Right forelimb (tissue), 1 donor: ENCODE data around the gene COX8A.
A peak's percentile ranks its signal among the peaks of the same experiment; 100 is the strongest.

Experiments used
- DNase-seq: peaks from one replicate; pipeline ENCODE4 v3.0.0-alpha.2; 2018

The COX8A gene

DNA sequence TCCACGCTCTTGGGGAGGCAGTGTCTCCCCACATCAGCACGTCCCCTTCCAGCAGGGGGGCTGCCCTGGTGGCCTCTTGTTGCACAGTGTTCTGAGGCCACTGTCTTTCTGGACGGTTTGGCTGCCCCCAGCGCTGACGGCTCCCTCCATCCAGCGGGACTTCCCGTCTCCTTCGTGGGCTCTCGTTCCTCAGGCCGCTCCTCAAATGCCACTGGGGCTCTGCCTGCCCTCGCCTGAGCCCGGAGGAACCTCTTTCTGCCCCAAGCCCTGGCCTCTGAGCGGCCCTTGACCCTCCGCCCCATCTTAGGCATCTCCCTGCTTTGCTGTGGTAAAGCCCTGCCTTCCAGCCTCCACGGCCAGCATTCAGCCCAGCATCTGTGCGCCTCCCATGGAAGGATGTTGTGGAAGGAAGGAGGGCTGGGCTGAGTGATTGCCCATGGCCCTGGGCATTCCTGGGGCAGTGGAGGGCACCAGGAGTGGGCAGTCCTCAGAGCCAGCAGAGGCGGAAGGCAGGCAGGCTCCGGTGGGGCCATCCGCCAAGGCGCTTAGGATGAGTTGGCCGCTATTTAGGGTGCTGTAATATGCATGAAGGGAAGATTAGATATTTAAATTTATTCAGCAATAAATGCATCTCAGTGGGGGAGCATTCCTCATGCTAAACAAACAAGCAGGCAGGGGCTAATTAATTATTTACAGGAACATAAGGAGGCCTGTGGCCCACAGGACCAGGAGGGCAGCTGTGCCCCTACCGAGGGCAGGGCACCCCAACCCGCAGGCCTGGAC is 29.6 kb downstream of the COX8A start:
- no peak for DNase-seq

DNA sequence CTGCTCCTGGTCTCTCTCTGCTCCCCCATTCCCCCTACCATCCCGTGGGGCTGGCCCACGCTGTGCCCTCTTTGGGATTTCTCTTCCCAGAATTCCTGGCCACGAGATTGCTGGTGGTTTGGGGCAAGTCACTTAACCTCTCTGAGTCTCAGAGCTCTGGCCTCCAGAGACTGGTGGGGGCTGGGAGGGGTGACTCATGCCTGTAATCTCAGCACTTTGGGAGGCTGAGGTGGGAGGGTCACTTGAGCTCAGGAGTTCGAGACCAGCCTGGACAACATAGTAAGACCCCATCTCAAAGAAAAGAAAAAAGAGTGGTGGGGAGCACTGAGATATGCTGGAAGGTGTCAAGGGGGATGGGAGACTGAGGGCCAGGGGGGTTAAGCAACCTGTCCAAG is 30.2 kb downstream of the COX8A start:
- no peak for DNase-seq

DNA sequence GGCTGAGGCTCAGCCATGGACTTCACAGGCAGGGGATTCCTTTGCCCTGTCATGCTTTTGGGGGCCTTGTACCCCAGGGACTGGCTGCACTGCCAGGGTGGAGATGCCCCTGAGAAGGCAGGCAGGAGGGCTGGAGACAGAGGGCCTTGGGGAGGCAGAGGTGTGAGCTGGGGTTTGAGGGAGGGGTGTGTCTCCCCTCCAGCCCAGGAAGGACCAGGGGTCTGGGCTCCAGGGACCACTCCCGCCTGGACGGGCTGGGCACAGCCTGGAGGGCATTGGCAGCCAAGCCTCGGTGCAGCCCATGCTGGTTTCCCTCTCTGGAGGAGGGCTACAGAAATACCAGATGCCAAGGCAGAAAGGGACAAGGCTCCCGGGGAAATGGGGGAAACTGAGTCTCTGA is 31.3 kb downstream of the COX8A start:
- no peak for DNase-seq

DNA sequence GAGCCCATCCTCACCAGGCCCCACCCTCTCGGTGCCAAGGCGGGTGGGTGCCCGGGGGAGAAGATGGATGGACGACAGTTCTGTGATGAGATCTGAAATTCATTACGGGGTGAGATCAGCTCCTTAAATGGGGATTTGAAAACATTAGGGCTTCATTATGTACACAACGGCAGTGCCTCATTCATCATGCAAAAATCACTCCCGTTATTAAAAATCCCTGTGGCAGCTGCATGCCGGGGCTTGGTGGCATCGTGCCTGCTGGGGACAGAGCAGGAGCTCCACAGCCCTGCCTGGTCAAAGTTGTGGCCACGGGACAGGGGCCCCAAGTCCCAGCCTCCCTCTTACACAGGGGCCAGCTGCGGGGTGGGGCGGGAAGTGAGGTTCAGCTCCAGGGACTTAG is 32.0 kb downstream of the COX8A start:
- DNase-seq: no peak

DNA sequence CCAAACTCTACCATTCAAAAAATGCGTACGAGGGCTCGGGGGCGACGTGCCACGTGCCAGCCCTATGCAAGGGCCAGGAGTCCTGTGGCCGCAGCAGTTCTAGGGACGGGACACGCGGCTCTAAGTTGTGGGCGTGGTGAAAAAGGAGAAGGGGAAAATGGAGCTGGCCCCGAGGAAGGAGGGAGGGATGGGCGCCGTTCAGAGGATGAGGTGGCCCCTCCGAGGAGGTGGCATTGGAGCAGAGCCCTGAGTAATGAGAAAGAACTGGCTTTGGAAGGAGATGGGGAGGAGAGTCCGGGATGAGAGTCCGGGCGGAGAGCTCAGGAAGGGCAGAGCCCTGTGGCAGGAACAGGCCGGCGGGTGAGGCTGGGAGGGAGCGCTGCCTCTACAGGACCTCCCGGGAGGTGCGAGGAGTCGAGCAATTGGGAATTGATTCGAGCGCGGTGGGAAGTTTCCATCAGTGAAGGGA is 32.8 kb downstream of the COX8A start:
- DNase-seq: no peak

DNA sequence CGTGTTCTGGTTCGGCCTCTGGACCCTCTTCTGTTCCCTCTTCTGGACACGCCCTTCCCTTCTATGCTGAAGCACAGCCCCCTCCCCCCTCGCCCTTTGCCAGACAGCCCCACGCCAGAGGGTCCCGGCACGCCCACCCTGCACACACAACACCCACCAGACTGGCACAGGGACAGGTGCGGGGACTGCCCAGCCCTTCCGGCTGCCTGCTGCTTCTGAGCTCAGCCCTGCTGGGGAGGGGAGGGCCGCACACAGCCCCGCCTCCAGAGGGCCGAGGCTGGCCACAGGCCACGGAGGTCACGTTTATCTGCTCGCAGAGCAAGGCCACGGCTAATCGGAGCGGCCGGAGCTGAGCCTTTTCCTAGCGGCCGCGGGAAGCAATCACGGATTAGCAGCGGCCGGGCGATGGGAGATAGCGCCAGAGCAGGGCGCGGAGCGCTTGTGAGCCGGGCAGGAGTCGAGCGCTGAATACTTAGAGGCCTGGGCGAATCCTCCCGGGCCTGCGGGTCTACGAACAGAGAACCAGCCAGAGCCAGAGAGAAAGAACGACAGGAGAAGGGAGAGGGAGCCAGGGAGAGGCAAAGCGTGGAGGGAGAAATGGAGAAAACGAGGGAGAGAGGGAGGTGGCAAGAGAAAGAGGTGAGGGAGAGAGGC is 33.3 kb downstream of the COX8A start:
- peak; percentile 75 for DNase-seq

DNA sequence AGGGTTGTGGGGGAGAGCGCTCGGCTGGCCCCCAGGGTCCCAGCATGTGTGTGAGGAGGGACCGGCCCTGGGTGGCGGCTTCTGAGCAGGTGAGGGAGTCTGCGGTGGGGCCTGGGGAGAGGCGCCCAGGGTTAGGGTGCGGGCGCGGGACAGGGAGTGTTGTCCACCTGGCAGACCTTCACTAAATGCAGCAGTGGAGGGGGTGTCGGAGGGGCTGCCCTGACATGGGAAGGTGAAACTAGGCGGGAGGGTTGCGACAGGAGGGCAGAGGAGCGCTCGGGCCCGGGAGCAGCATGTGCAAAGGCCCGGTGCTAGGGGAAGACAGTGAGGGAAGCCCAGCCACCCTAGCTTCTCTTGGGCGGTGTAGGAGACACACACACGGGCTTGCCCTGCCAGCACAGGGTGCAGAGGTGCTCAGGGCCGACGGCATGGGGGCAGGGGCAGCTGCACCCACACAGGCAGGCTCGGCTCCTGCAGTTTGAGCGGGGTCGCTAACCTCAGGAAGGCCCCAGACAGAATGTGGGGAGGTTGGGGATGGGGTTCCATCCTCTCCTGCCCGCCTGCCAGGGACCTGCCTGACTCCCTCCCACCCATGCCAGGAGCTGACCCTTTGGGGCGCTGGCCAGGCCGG is 34.0 kb downstream of the COX8A start:
- DNase-seq: no peak

DNA sequence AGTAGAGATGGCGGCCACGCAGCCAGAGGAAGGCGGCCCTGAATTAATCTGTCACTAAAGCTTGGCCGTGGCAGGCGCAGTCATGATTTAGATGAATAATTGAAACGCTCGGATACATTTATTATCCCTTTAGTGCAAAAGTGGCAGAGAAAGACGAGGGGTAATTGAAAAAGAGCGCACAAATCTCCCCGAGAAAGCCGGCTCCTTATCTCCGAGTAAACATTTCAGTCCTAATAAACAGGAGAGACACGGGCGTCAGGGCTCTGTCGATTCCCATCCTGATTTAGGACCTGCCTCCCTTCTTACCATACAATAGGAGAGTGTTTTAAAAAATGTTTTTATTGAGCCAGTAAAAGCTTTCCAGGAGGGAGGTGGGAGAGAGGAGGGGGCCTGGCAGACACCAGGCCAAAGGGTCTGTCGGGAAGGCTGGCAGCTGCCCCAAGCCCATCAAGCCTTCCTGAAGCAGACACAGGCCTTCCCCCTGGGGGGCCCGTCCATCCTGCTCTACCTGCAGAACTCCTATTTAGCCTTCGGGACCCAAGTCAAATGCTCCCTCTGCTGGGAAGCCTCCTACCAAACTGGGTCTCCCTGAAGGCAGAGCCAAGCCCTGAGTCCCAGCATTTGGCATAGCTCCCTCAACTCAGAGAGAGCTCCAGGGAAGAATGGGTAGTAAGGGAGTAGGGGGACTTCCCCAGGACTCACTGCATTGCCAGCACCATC is 34.7 kb downstream of the COX8A start:
- DNase-seq: no peak

DNA sequence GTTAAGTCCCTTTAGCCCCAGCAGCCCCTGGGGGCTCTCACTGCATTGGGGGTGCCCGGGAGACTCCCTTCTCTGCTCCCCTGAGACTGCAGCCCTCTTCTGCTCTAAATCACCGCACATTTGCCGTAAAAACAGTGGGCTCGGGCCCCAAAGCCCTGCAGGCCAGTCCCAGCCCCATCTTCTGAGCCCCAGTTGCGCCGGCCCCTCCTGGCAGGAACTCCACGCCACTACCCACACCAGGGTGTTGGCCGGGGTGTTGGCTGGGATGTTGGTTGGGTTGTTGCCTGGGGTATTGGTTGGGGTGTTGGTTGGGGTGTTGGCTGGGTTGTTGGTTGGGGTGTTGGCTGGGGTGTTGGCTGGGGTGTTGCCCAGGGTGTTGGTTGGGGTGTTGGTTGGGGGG is 35.3 kb downstream of the COX8A start:
- DNase-seq: no peak

DNA sequence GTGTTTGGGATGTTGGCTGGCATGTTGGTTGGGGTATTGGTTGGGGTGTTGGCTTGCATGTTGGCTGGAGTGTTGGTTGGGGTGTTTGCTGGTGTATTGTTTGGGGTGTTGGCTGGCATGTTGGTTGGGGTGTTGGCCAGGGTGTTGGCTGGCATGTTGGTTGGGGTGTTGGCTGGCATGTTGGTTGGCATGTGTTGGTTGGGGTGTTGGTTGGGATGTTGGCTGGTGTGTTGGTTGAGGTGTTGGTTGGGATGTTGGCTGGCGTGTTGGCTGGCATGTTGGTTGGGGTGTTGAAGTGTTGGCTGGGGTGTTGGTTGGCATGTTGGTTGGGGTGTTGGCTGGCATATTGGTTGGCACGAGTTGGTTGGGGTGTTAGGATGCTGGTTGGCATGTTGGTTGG is 36.4 kb downstream of the COX8A start:
- DNase-seq: no peak

DNA sequence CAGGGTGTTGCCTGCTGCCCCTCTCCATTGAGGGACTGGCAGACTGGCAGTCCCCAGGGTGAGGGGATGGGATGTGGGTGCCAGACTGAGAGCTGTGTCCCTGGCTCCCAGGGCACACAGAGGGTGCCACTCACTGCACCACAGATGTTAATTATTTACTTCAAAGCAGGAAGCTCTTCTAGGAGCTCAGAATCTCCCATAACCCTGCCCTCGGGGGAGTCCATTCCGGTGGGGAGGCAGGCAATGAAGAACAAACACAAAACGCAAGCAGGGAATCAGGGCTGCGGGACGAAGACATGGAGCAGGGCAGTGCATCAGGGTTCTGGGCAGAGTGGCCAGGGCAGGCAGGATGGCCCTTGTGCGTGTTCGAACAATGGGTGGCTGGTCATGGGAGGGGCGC is 37.0 kb downstream of the COX8A start:
- no peak for DNase-seq

DNA sequence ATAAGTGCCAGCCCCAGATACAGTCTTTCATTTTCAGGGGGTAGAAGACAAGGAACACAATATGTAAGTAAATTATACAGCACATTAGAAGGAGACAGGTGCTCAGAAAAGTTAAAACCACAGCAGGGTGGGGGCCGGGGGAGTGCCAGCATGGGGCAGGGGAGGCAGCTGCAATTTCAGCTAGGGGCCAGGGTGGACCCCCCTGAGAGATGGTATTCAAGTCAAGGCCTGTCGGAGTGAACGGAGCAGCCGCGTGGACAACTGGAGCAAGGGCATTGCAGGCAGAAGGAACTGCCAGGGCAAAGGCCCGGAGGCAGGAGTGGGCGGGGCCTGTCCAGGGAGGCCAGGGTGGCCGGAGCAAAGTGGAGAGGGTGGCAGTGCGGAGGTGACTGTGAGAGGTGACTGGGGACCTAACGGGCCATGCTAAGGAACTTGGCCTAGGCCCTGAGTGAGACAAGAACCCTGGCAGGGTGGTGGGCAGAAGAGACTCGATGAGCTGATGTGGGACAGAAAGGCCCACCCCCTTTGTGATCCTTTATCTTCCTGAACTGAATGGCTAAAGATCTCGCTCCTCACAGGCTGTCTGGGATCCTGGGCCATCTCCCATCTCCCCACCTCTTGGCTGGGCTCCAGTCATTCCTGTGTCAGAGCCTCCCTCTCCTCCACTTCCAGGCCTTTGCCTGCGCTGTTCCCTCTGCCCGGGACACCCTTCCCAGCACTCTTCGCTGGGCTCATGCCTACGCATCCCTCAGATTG is 38.9 kb downstream of the COX8A start:
- DNase-seq: no peak

DNA sequence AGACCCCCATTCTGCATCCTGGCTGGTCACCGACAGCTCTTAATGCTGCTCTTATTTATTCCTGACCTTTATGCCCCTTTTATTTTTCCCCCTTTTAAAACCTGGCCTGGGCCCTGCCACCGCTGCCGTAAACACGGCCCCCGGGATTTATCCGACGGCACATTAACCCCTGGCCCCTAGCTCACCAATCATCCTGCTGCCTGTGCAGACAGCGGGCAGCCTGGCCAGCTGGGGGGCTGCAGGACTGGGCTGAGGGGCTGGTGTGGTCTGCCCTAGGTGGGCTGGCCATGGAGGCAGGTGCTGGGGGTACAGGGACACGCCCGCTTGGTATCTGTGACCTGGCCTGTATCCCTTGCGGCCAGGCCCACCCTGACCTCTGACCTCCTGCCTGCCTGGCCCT is 39.9 kb downstream of the COX8A start:
- no peak for DNase-seq

DNA sequence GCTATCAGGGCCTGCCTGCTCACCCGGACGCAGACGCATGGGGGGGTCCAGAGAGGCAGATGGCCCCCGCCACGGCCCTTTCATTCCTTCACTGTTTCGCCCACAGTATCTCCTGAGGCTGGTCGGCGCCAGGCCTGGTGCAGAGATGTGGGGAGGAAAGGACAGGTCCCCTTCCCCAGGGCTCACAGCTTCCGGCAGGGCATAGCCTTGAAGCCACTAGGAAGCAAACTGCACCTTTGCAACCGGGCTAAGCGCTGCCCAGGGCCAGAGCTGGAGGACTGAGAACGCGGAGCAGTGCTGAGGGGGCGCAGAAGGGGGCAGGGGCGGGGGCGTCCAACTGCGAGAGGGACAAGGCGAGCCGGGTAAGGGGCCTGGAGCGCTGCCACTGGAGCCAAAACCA is 41.1 kb downstream of the COX8A start:
- DNase-seq: no peak

DNA sequence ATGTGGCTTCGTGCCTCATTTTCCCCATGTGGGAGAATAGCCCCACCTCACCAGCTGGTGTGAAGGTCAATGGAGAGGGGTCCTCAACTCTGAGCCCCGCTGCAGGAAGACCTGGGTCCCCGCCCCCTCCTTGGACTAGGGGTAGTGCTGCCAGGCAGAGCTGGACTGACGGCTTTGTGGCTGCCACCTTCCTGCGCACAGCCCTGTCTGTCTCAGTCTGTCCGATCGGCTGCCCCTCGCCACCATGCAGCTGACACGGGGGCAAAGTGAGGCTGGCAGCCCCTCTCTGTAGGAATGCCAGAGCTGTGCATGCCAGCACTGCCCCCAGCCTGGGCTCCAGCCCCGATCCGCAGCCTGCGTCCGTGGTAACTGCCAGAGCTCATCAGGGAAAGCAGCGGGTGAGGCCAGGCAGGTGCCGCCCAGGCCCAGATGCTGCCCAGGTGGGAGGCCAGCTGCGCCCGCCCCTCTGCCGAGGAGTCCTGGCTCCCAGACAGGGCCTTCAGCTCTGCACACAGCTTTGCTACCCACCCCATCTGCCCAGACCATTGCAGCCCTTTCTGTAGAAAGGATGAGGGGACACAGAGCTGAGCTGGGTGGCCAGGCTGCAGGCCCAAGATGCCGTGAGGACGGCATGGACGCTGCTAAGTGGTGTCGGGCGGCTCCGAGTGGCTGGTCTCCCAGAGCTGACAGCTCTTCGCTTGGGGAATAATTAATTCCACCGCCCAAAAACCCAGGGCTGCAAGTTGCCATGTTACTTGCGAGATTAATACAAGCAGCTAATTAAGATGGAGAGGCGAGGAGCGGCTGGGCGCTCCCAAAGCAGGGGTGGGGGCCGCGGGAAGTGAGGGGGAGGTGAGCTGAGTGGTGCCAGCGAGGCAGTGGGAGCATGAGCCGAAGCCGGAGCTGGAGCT is 41.8 kb downstream of the COX8A start:
- DNase-seq: no peak

DNA sequence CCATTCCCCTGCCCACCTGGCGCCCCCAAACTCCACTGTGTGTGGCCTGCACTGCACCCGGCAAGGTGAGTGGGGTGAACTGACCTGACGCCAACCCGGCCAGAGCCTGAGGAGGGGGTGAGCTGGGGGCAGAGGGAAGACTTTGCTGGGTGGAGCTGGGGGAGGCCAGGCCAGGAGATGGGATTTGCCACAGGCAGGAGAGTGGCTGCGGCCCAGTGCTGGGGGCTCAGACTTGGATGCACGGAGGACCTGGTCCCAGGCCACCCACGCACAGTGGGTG is 43.5 kb downstream of the COX8A start:
- no peak for DNase-seq

DNA sequence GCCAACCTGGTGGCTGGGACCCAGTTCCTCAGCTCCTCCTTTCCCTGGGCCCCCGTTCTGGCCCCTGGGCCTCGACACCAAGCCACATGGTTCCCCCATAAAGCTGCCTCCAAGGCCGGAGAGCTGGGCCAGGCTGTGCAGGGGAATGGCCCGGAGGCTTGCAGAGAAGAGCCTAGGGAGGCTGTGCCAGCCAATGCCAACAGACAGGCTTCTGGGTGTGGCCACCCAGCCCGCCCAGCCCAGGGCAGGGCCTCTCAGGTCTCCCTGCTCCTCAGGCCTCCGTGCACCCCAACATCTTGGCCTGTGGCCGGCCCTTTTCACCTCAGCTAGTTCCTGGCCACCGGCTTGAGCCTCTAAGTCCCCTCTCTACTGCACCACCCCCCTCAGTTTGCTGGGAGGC is 43.9 kb downstream of the COX8A start:
- DNase-seq: no peak

DNA sequence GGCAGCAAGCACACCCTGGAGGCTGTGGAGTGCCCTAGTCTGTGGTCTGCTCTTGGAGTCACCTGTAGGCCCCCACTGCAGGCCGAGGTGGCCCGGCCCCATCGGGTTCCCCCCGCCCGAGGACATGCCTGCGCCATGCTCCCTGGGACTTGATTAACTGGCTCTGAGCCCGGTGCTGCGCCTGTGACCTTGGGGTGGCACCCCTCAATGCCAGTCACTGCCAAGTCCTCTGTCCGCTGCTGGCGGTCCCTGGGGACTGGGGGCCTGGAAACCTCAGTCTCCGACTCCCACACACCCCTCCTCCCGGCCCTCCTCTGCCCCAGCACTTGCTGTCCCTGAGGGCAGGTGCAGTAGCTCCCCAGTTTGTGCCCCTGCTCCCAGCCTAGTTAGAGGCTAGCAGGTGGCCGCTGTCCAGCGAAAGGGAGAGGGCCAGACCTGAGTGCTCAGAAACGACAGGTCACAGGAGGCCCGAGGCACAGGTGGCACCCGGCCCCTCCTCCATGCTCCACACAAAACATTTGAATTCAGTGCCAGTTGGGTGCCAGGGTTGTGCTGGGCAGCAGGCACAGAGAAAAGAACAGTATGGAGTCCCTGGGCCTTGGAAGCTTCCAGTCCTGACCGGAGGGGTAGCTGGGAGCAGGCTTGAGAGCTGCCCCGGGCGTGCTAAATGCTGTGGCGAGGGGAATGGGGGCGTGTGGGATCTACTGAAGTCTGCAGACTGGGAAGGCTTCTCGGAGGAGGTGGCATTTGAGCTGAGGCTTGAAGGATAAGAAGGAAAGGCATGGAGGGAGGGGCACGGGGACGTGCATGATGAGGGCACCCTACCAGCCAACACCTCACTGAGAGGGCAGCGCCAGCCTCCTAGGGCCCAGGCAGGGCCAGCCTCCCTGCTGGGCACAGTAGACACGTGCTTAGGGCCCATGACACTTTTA is 45.0 kb downstream of the COX8A start:
- DNase-seq: no peak

DNA sequence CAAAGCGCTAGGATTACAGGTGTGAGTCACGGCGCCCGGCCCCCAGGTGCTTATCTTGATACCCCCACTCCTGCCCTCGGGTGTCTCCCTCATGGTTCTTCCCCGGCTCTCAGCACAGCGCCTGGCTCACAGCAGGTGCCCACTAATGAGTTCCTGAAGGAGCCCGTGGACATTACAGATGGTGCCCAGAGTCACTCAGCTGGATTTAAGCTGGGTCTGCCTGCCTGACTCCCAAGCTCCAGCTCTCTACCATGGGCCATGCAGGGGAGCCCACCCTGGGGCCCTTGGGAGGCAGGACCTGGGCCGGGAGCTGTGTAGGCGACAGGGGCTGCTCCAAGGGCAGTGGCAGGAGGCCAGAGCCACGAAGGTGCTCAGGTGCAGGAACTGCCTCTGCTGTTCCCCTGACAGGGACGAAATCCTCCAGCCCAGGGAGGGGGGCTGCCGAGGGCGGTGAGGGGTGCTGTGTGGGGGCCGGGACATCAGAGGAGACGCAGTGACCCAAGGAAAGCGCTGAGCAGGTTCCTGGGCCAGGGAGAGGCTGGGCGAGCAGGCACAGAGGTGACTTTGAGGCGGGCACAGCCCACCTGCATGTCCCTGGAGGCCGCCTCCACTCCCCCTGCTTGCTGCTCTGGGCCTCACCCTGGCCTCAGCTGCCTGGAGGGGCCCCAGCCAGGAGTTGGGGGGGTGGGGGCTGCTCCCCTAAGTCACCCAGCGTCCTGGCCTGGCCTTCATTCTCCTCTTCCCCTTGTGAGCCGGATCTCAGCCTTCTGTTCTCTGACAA is 46.7 kb downstream of the COX8A start:
- no peak for DNase-seq

DNA sequence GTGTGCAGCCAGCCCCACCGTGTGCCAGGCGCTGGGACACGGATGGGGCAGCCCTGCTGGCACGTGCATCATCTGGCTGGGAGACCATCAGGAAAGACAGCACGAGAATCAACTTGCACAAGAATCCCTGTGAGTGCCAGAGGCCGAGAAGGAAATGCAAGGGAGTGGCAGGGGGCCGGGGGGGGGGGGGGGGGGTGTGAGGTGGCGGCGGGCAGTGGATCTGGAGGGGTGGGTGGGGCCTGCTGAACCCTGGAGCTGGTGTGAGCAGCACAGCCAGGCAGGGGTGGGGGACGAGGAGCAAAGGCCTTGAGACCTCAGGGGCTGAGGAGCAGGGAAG is 47.3 kb downstream of the COX8A start:
- DNase-seq: no peak
